AG08395 (cell line): ENCODE results near the gene GPR183.
"Not testable (repeated sequence)": the region's sequence is repeated elsewhere in the genome, so short reads cannot be mapped to it uniquely, and the experiment has no call there.

ENCODE experiments used
- DNase-seq: peaks from one replicate; pipeline ENCODE4 v3.0.0; 2012; ENCODE audit warnings: mixed read lengths, low spot score

GPR183 gene

DNA sequence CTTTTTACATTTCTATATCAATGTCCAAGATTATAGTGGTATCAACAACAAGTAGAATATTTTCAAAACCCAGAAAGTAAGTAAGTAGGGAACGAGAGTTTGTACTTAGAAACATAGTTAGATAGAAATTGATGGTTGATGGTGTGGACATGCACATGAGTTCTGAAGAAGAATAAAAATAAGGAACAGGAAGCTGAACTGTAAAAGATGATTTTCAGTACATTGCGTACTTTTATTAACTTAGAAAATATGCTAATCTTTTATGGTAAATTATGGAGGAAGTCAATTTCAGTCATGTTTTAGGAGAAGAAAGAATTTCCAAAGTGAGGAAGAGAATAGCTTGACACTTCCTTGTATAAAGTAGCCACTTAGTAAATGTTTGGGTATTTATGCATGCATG lies 36.7 kb downstream of the GPR183 start:
- DNase-seq, result no peak

DNA sequence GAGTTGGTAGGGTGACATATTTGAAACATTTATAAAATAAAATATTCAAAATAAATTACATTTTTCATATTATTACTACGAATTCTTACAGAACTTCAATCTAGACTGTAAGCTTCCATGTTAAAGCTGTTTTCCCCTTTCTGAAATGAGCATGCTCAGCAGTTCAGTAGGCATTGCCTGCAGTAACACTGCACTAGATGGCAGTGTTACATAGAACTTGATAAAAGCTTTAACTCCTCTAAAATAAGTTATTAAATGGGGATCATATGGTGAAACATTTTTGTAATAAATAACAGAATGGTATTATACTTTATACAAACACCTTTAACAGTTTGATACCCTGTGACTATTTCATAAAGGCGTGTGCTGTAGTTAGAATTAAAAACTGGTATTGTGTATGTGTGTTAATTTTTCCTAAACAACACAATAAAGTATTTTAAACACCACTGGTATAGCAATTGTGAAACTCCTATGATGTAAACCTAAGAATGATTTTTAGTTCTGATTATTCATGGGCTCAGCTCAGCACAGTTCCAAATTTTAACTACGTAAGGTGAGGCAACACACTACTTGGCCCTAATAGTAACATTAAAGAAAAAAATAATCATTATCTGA lies 37.5 kb downstream of the GPR183 start:
- DNase-seq, result peak; percentile 67

DNA sequence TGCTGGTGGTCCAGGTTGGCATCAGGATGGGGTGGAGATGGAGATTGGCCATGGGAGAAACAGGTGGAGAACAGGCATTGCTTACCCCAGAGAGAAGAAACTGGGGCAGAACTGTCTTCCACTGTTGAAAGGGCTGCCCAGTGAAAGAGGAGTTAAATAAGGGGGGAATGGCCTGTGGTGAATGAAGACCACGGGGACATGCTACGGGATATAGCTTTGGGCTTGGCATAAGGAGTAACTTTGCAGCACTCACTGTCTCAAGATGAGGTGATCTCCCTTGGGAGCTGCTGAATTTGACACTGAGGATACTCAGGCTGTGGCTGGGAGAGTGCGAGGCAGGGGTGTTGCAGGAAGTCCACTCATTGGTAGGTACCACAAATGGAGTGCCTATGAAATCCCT lies 38.4 kb downstream of the GPR183 start:
- no peak for DNase-seq

DNA sequence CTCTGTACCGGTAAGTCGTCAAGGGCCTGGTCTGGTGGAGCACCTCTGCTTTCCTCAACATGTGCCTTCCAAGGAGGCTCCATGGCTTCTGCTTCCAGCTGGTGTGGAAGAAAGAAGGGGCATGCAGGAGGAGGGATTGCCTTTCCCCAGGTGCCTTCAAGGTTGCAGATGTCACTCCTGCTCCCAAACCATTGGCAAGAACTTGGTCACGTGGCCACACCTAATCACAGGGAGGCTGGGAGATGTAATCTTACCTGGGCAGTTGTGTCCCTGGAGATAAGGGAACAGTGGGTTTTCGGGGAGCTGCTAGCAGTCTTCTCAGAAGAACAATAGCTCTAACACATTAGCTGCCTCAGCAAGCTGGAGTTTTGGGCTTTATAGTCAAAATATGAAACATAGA lies 39.3 kb downstream of the GPR183 start:
- DNase-seq, result no peak

DNA sequence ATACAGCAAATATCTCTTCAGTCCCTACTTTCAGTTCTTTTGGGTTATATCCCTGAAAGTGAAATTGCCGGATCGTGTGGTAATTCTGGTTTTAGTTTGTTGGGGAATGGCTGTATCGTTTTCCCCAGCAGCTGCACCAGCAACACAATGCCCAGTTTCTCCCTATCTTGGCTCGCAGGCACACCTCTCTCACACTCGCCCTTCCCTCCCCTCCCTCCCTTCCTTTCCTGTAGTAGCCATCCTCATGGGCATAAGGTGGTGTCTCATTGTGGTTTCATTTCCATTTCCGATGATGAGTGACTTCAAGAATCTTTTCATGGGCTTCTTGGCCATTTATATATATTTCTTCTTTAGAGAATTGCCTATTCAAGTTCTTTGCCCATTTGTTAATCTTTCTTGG lies 40.4 kb downstream of the GPR183 start:
- DNase-seq, result no peak

DNA sequence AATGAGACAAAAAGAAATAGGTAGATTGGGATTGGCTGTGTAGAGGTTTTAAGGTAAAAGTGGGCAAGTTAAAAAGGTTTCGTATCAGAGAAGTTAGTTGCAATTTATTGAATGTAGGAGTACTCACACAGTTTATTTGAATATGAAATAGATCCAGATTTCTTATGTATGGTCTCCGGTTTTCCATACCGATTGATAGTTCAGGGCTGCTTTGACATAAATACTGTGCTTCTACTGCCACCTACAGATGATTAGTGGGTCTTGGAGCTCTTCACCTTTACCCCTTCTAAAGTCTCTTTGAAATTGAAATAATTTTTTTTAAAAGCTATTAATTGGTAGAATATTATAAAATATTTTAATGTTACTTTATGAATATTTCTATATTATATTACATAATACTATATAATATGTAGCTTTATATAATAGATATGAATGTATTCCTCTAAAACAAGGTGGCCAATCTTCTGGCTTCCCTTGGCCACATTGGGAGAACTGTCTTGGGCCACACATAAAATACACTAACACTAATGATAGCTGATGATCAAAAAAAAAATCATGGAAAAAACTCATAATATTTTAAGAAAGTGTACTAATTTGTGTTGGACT lies 41.3 kb downstream of the GPR183 start:
- DNase-seq, result peak; percentile 66

DNA sequence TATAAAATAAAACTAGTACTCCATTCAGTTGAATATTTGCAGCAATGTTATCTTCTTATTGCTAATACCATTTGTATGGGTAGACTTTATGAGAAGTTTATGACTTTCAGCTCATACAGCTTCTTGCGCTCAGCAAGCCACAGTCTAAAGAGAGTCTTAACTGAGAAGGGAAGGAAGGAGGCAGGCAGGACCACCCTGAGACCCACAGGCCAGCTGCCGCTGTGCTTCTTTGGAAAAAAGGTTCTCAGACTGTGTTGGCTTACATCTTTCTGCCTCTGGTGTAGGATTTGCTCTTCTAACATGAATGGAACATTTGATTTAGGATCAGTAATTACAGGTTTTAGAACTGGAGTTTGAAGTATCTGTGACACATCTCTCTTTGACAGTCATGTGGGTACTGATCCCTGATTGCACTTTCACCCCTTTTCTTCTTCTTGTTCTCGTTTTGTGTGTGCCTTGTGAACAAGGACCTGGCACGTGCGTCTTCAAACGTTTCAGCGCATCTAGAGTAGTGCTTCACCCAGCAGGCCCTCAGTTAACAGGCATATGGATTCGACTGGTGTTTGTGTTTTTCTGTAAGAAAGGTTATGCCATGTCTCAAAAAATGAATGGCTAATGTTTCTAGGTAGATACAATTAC lies 41.9 kb downstream of the GPR183 start:
- no peak for DNase-seq

DNA sequence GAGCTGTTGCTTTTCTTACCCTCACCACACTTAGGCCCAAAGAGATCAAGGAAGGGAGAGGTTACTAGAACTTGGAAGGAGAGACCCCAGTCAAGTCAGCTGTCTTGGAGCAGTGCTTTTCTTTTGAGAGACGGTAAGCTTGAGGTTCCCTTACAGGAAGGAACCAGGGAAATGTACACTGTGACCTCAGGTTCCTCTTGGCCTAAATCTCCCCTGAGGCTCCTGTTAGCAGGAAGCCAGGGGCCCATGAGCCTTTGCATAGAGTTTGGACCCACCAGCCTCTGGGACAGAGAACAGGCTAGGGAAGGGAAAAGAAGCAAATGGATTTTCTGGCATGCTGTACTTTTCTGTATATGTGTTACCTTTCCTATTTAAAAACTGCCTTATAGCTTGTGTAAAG lies 43.1 kb downstream of the GPR183 start:
- DNase-seq, result no peak

DNA sequence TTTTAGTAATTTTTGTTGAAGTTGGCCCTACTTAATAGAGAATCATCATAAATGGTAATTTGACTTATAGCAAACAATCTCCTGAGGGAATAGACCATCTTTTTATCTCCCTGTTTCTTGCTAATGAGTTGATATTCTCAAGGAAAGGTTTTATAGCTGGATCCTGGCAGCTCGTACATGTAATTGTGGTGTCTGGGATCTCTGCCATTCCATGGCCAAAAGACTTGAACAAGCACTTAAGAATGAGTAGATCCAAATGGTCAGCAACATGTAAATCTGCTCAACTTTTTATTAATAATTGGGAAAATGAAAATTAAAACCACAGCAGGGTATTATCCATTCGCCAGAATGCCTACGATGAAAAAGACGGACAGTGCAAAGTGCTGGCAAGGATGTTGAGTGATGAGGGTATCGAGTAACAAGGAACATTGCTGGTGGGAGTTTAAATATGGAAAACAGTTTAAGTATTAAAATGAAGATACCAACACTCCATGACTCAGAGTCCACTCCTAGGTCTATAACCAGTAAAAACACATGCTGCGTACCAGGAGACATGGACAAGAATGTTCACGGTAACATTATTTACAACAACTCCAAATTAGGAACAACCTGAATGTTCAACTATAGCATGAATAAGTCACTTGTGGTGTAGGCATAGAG lies 43.9 kb downstream of the GPR183 start:
- no peak for DNase-seq

DNA sequence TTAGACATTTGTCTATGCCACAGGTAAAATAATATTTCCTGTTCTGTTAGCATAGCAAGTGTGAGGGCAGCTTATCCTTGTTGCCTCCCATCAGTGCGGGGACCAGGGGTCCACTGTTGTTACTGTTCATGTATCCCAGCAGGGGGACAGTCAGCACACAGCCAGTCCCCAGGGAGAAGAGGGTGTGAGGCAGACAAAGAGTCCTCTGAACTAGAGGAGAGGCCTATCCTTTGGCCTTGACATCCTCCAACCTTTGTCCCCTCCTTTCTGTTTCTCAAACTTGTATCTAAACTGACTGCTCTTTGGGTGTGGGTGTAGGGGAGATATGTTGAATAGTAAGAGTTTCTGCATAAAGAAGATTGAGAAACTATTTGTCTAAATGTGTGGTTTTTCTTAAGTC lies 46.1 kb downstream of the GPR183 start:
- no peak for DNase-seq

DNA sequence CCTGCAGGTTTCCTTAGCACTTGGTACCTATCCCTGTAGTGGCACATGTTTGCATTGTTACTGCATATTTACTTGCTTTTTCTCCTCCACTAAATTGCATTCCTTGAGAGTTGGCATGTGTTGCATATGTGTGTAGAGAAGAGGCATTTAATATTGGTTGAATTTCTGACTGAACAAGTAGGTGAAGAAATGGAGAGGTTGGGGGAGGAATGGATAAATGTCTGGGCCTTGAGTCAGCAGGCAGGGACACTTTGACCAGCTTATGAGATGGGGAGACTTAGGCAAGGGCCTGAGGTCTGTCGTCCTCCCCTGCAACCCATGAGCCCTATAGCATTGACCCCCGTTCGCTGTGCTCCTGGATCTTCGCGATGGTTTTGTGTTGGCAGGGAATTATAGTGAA lies 47.0 kb downstream of the GPR183 start:
- peak; percentile 21 for DNase-seq

DNA sequence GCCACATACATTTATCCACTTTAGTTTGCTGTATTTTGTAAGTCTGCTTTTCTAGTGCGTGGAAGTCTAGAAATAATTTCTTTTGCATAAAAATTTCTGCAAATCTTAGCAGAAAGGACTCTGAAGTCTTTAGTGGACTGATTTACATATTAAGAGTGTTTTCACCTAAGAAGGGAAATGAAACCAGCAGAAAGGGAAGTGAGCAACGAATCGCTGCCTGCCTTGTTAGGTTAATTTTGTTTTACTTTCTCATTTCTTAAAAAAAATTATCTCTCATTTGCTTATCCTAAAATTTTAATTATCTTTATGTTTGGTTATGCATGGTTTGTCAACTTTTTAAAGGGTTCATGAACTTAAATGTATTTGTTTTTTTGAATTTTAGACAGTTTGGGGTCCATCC lies 48.3 kb downstream of the GPR183 start:
- DNase-seq, result no peak

DNA sequence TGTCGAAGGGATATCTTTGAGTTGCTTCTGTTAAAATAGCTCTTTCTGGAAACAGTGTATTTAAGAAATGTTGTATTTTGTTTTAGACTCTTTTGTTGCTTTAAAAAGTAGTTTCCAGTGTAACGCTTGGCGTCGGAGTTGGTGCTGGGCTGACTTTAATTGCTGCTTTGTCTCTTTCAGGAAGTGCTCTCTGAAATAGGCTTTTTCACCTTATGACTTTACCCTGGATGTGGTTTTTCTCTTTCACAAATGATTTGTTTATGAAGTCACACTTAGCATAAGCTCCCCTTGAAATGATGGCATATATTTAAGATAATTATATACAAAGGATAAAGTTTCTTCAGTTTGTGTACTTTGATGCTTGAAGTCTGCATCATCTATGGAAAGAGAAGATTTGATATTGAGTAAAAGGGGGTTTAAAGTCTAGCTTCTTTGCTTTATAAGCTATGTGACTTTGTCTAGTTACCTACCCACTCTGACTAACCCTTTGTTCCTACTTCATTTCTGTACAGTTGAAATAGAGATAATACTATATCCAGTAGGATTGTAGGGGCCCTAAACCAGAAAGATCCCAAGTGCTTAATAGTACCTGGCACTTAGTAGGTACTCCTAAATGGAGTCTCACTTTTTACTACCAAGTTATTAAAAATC lies 48.9 kb downstream of the GPR183 start, which contains the start of gene GPR18:
Gene GPR18 (minus strand): TSS at position 170 of the 651 bp plus-strand sequence. CDS start 2,507 bp downstream, outside the sequence.
- no peak for DNase-seq

DNA sequence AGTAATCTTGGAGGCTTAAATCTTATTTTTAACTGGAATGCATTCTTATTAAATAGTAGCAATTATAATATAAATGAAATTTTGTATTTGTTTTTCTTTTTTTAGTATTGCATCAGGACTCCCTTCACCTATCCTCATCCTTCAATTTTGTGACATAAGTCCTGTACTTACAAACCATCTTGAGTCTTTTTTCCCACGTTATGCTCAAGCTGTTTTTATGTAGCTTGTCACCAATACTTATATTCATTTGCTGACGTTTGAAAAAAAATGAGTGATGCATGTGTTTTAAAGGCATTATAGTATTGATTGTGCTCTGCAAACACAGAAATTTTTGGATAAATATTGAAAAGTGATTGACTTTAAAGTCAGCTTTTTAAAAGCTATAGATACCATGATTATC lies 49.9 kb downstream of the GPR183 start:
- no peak for DNase-seq

DNA sequence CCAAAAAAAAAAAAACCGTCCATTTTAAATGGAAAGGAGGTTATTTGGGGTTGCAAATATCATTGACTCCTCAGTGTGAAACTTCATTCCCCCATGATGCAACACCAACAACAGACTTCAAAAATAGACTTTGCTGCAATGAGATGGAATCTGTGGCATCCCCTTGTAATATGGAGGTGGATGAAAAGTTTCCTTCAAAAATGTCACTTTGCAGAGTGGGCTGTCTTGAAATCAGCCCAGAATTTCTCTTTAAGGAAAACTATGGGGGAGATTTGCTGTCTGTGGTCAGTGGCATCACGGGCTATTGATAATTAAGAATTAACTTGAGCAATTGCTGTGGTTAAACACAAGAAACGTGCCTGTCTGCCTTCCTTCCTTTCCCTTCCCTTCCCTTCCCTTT lies 50.5 kb downstream of the GPR183 start:
- DNase-seq, result peak; percentile 36

DNA sequence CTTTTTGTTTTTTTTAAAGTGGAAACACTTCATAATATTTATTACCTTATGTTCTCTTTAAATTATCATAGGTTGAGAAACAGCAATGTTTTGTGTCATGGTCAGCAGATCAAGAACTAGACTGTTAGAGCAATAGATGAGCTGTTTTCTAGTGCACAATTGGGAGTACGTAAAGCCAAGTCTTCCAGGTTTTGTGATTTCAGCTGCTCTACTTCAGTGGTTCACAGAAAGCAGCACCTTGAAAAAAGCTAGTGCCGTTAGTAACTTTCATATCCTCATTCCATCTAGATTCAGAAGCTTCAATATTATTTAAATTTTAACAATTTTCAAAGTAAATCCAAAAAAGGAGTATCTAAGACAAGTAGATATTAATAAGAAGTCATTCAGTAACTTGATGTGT lies 50.9 kb downstream of the GPR183 start:
- DNase-seq, result no peak

DNA sequence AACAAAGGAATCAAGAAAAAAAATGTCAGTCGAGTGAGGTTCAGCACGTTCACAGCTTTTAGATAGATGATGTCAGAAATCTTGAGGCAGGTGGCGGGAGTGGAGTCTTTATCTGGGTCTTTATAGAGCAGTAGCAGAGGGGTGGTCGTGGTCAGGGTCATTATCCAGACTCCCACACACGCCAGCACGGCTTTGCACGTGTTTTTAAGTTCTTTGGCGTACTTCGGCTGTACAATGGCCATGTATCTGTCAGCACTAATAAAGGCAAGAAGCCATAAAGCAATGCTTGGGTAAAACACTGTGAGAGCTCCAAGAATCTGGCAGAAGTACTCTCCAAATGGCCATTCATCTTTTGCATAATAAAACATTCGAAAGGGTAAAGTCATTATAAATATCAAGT lies 51.9 kb downstream of the GPR183 start:
- no peak for DNase-seq

DNA sequence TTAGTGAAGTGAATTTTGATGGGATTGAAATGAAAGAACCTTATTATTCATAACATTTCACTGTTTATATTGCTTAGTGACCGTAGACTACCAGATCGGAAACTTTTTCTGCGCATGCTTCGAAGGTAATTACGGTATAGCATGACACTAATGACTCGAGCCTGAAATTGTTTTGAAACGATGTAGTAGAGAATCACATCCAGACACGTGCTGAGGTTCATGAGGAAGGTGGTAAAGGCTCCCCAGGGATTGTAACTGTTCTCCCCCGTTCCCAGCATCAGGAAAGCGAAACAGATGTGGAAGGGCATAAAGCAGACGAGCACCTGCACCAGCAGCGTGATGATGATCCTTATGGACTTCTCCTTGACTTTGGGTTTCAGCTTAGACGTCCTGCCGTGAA lies 52.4 kb downstream of the GPR183 start:
- DNase-seq, result no peak

DNA sequence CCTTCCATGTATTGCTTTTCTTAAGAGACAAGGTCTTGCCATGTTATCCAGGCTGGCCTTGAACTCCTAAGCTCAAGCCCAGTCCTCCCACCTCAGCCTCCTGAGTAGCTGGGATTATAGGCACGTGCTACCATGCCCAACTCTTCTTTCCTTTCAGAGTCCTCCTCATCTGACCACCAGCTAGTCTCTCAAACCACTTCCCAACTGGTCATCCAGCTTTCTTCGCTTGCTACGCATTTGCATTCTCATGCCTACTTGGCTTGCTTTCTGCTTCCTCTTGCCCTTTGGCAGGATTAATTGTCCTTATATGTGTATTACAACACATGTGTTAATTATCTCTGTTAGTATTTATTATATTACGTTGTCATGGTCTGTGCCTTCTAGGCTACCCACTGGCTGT lies 55.3 kb downstream of the GPR183 start:
- DNase-seq, result no peak

DNA sequence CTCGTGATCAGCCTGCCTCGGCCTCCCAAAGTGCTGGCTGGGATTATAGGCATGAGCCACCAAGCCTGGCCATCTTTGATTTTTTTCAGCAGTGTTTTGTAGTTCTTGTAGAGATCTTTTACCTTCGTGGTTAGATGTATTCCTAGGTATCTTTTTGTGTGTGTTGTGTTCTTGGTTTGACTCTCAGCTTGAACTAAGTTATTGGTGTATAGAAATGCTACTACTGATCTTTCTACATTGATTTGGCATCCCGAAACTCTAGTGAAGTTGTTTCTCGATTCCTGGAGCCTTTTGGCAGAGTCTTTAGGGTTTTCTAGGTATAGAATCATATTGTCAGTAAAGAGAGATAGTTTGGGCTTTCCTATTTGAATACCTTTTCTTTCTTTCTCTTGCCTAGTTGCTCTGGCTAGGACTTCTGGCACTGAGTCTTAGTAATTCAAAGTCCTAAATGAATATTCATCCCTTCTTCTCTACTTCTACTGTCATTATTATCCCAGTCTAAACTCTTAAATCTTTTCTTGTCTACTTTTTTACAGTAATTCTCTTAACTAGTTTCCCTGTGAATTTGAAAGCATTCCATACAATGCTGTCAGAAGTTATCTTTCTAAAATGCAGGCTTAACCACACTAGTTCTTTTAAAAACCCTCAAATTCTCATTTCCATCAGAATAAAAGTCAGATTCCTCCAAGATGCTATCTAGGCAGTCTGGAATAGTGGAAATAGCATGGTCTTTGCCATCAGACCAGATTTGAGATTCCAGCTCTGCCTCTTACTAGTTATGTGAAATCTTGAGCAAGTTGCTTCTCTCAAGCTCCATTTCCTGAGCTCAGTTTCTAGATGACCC lies 56.0 kb downstream of the GPR183 start:
- no peak for DNase-seq

DNA sequence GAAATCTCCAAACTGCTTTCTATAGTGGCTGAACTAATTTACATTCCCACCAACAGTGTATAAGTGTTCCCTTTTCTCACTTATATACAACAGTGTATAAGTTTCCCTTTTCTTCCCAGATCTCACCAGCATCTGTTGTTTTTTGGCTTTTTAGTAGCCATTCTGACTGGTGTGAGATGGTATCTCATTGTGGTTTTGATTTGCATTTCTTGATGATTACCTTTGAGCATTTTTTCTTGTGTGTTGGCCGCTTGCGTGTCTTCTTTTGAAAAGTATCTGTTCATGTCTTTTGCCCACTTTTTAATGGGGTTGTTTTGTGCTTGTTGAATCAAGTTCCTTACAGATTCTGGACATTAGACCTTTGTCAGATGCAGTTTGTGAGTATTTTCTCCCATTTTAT lies 57.6 kb downstream of the GPR183 start:
- not testable (repeated sequence) for DNase-seq

DNA sequence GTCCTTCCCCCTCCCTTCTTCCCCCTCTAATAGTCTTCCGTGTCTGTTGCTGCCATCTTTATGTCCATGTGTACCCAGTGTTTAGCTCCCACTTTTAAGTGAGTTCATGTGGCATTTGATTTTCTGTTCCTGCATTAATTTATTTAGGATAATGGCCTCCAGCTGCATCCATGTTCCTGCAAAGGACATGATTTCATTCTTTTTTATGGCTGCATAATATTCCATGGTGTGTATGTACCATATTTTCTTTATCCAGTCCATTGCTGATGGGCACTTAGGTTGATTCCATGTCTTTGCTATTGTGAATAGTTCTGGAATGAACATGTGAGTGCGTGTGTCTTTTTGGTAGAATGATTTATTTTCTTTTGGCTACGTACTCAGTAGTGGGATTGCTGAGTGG lies 58.0 kb downstream of the GPR183 start:
- DNase-seq, result not testable (repeated sequence)
